Naive B cell (primary cell): ENCODE data around the gene CENPC. TPM values are rescaled to one million over a fixed set of nuclear protein-coding genes. Genes with fewer than 3 reads are reported as not detected.
"Not testable (repeated sequence)": the region's sequence is repeated elsewhere in the genome, so short reads cannot be mapped to it uniquely, and the experiment has no call there.

Experiments used
- ATAC-seq, 2 donors: fragments of 150-1000 bp; cut with Tn5 transposase; 2 replicates each; pipeline ENCODE4 v1.10.0; 2021; ENCODE audit warnings: low read depth in 2 of 2, mild to moderate bottlenecking in 2 of 2, moderate library complexity in 2 of 2
- DNase-seq: peaks from one replicate; pipeline ENCODE4 v3.0.0; 2022
- H3K27ac Mint-ChIP-seq, 6 donors: one replicate each; pipeline ENCODE4 v1.8.0; 2020 to 2022; ENCODE audit warnings: mild to moderate bottlenecking in 6 of 6, mixed read lengths in 6 of 6, moderate library complexity in 5 of 6, inconsistent platforms in 2 of 6
- H3K27me3 Mint-ChIP-seq, 3 donors: one replicate each; pipeline ENCODE4 v1.8.0; 2021 to 2022; ENCODE audit warnings: mixed read lengths in 3 of 3, mild to moderate bottlenecking in 1 of 3
- H3K36me3 Mint-ChIP-seq, 2 donors: one replicate each; pipeline ENCODE4 v1.8.0; 2020 to 2022; ENCODE audit warnings: mixed read lengths in 2 of 2, inconsistent platforms in 1 of 2, mild to moderate bottlenecking in 1 of 2
- H3K4me1 Mint-ChIP-seq, 3 donors: one replicate each; pipeline ENCODE4 v1.8.0; 2020 to 2022; ENCODE audit warnings: mixed read lengths in 3 of 3, inconsistent platforms in 1 of 3, mild to moderate bottlenecking in 1 of 3, moderate library complexity in 1 of 3
- H3K4me3 Mint-ChIP-seq, 8 donors: one replicate each; pipeline ENCODE4 v1.8.0; 2020 to 2022; ENCODE audit warnings: mild to moderate bottlenecking in 8 of 8, mixed read lengths in 8 of 8, moderate library complexity in 8 of 8, inconsistent platforms in 2 of 8
- H3K9me3 Mint-ChIP-seq, 7 donors: one replicate each; pipeline ENCODE4 v1.8.0; 2020 to 2022; ENCODE audit warnings: mixed read lengths in 7 of 7, mild to moderate bottlenecking in 5 of 7, inconsistent platforms in 2 of 7, moderate library complexity in 1 of 7
- polyA plus RNA-seq, 6 donors: library from polyadenylated mRNA; unstranded; fragments of 300-500 nt; fragmentation: Illumina TruSeq; gene quantifications; one replicate each; pipeline ENCODE4 v1.2.3, GENCODE V29; 2021; ENCODE audit warnings: low read depth in 6 of 6

The CENPC gene
- polyA plus RNA-seq, 6 donors from 2014 or later, result 17.6 to 28.1 (median 21.9) TPM

GRCh38 chr4:67452846-67453205 lies 92.5 kb downstream of the CENPC start:
- H3K4me3 Mint-ChIP-seq, ATAC-seq, H3K27me3 Mint-ChIP-seq, DNase-seq, H3K9me3 Mint-ChIP-seq: not testable (repeated sequence)
- peaks cover 18 to 49% of the 10 kb centered on the region in 2 donors for H3K36me3 Mint-ChIP-seq
- peaks cover 0 to 18% (median 9%) of the 10 kb centered on the region in 3 donors for H3K4me1 Mint-ChIP-seq
- H3K27ac Mint-ChIP-seq, result peak overlapping the region in 2 of 6 donors; percentile 20 to 25

GRCh38 chr4:67452100-67452845 lies 93.0 kb downstream of the CENPC start:
- no peak overlapping the region for H3K4me3 Mint-ChIP-seq
- peaks cover 0 to 14% (median 5%) of the 10 kb centered on the region in 7 donors for H3K9me3 Mint-ChIP-seq
- H3K4me1 Mint-ChIP-seq, result peaks cover 0 to 17% (median 9%) of the 10 kb centered on the region in 3 donors
- ATAC-seq, result no peak
- DNase-seq, result no peak
- H3K36me3 Mint-ChIP-seq, result peaks cover 16 to 45% of the 10 kb centered on the region in 2 donors
- H3K27ac Mint-ChIP-seq, result peak overlapping the region in 2 of 6 donors; percentile 13 to 25
- H3K27me3 Mint-ChIP-seq, result no peaks in the 10 kb centered on the region

GRCh38 chr4:67451464-67451863 lies 93.8 kb downstream of the CENPC start:
- H3K9me3 Mint-ChIP-seq, result peaks cover 0 to 13% (median 5%) of the 10 kb centered on the region in 7 donors
- ATAC-seq (no peak), DNase-seq (no peak)
- no peaks in the 10 kb centered on the region for H3K27me3 Mint-ChIP-seq
- peaks cover 16 to 41% of the 10 kb centered on the region in 2 donors for H3K36me3 Mint-ChIP-seq
- H3K4me1 Mint-ChIP-seq, result peaks cover 0 to 14% (median 9%) of the 10 kb centered on the region in 3 donors
- H3K4me3 Mint-ChIP-seq, result no peak overlapping the region
- H3K27ac Mint-ChIP-seq, result no peak overlapping the region

GRCh38 chr4:67448621-67449020 lies 96.7 kb downstream of the CENPC start:
- H3K9me3 Mint-ChIP-seq, result peaks cover 0 to 13% (median 5%) of the 10 kb centered on the region in 7 donors
- H3K27me3 Mint-ChIP-seq, result no peaks in the 10 kb centered on the region
- H3K27ac Mint-ChIP-seq, result peak overlapping the region in 1 of 6 donors; percentile 71
- H3K4me1 Mint-ChIP-seq, result peaks cover 0 to 14% (median 9%) of the 10 kb centered on the region in 3 donors
- ATAC-seq (no peak), DNase-seq (no peak)
- H3K36me3 Mint-ChIP-seq, result peaks cover 16 to 23% of the 10 kb centered on the region in 2 donors
- no peak overlapping the region for H3K4me3 Mint-ChIP-seq

- ATAC-seq (no peak), DNase-seq (no peak)
- Mint-ChIP-seq H3K4me1 (peaks cover 0 to 14% (median 8%) of the 10 kb centered on the region in 3 donors), H3K36me3 (peaks cover 9 to 18% of the 10 kb centered on the region in 2 donors), H3K27ac (no peak overlapping the region), H3K27me3 (no peaks in the 10 kb centered on the region), H3K9me3 (peaks cover 0 to 13% (median 5%) of the 10 kb centered on the region in 7 donors), H3K4me3 (no peak overlapping the region)
Observed at GRCh38 chr4:67447873-67448272, 97.4 kb downstream of the CENPC start.

- no peak overlapping the region for H3K27ac Mint-ChIP-seq
- DNase-seq, result no peak
- peaks cover 0 to 13% (median 5%) of the 10 kb centered on the region in 7 donors for H3K9me3 Mint-ChIP-seq
- peaks cover 0 to 28% of the 10 kb centered on the region in 2 donors for H3K36me3 Mint-ChIP-seq
- peaks cover 0 to 10% (median 0%) of the 10 kb centered on the region in 3 donors for H3K4me1 Mint-ChIP-seq
- H3K27me3 Mint-ChIP-seq, result no peaks in the 10 kb centered on the region
- no peak for ATAC-seq
- H3K4me3 Mint-ChIP-seq, result no peak overlapping the region
Observed at GRCh38 chr4:67446811-67447210, 98.5 kb downstream of the CENPC start.

- H3K27ac Mint-ChIP-seq, DNase-seq: not testable (repeated sequence)
Observed at GRCh38 chr4:67445881-67446280, 99.4 kb downstream of the CENPC start.

GRCh38 chr4:67438975-67439374 lies 106.3 kb downstream of the CENPC start:
- Mint-ChIP-seq H3K36me3 (peaks cover 4 to 42% of the 10 kb centered on the region in 2 donors), H3K27me3 (no peaks in the 10 kb centered on the region), H3K27ac (peak overlapping the region in 2 of 6 donors; percentile 14 to 66), H3K9me3 (peaks cover 0 to 9% (median 2%) of the 10 kb centered on the region in 7 donors), H3K4me1 (peaks cover 14 to 15% (median 15%) of the 10 kb centered on the region in 3 donors), H3K4me3 (no peak overlapping the region)
- DNase-seq, result no peak
- ATAC-seq, result no peak

More at GRCh38 chr4:67445881-67446280, 99.4 kb downstream of the CENPC start:
- Mint-ChIP-seq H3K9me3 (peaks cover 0 to 13% (median 5%) of the 10 kb centered on the region in 7 donors), H3K36me3 (peaks cover 0 to 37% of the 10 kb centered on the region in 2 donors)
- not testable (repeated sequence) for H3K4me3 Mint-ChIP-seq, H3K4me1 Mint-ChIP-seq, ATAC-seq, H3K27me3 Mint-ChIP-seq

- Mint-ChIP-seq H3K27ac (no peak overlapping the region), H3K9me3 (peaks cover 0 to 9% (median 2%) of the 10 kb centered on the region in 7 donors), H3K36me3 (peaks cover 11 to 44% of the 10 kb centered on the region in 2 donors), H3K27me3 (no peaks in the 10 kb centered on the region), H3K4me1 (peaks cover 15 to 16% (median 15%) of the 10 kb centered on the region in 3 donors), H3K4me3 (peak overlapping the region in 1 of 8 donors; percentile 35)
- no peak for ATAC-seq
- DNase-seq, result no peak
Observed at GRCh38 chr4:67437974-67438713, 107.2 kb downstream of the CENPC start.

GRCh38 chr4:67436742-67437141 lies 108.6 kb downstream of the CENPC start:
- Mint-ChIP-seq H3K27me3 (no peaks in the 10 kb centered on the region), H3K27ac (no peak overlapping the region), H3K4me3 (no peak overlapping the region), H3K9me3 (peaks cover 2 to 15% (median 4%) of the 10 kb centered on the region in 7 donors), H3K36me3 (peaks cover 20 to 40% of the 10 kb centered on the region in 2 donors), H3K4me1 (peaks cover 10 to 16% (median 15%) of the 10 kb centered on the region in 3 donors)
- DNase-seq (no peak), ATAC-seq (no peak)

GRCh38 chr4:67430989-67431388 lies 114.3 kb downstream of the CENPC start:
- H3K27ac Mint-ChIP-seq, result no peak overlapping the region
- peaks cover 23 to 27% of the 10 kb centered on the region in 2 donors for H3K36me3 Mint-ChIP-seq
- DNase-seq, result no peak
- no peak for ATAC-seq
- peaks cover 0 to 4% (median 0%) of the 10 kb centered on the region in 3 donors for H3K4me1 Mint-ChIP-seq
- peaks cover 2 to 19% (median 5%) of the 10 kb centered on the region in 7 donors for H3K9me3 Mint-ChIP-seq
- no peak overlapping the region for H3K4me3 Mint-ChIP-seq
- H3K27me3 Mint-ChIP-seq, result no peaks in the 10 kb centered on the region

GRCh38 chr4:67428819-67429218 lies 116.5 kb downstream of the CENPC start:
- Mint-ChIP-seq H3K27me3 (peaks cover 0 to 5% (median 0%) of the 10 kb centered on the region in 3 donors), H3K27ac (no peak overlapping the region), H3K4me3 (no peak overlapping the region), H3K4me1 (peaks cover 0 to under 1% (median 0%) of the 10 kb centered on the region in 3 donors), H3K9me3 (peaks cover 0 to 15% (median 2%) of the 10 kb centered on the region in 7 donors), H3K36me3 (peaks cover 11 to 18% of the 10 kb centered on the region in 2 donors)
- ATAC-seq, result no peak
- DNase-seq, result no peak
